MCF 10A (cell line): ENCODE results near the gene TNFRSF1B. TPM values are rescaled to one million over a fixed set of nuclear protein-coding genes. Genes with fewer than 3 reads are reported as not detected.

Source experiments
- BruUV-seq: library from RNA; stranded (reverse); fragments of 400-500 nt; replicated peaks from 2 replicates; lab custom pipeline; 2021; lab: Mats Ljungman, UMichigan
- CTCF ChIA-PET: fragments of 300-600 bp; sonication (Branson Sonifier 250); formaldehyde crosslinking; extraction: SDS; loops from one replicate; lab custom pipeline; 2021; ENCODE audit warnings: antibody characterized with exemption, inconsistent platforms; lab: Yijun Ruan, JAX
- POLR2A ChIA-PET: fragments of 300-600, 350-650 bp; sonication (Branson Sonifier 250); formaldehyde crosslinking; extraction: SDS; loops from one replicate; lab custom pipeline; 2020; ENCODE audit warnings: antibody characterized with exemption, inconsistent platforms; lab: Yijun Ruan, JAX
- DNase-seq: peaks from one replicate; pipeline ENCODE4 v3.0.0-alpha.2; 2018; ENCODE audit not compliant: unreplicated experiment
- H3K27ac Mint-ChIP-seq: one replicate; pipeline ENCODE4 v1.8.0; 2022; ENCODE audit warnings: mild to moderate bottlenecking, low read depth, mixed read lengths; ENCODE audit not compliant: unreplicated experiment
- H3K27me3 Mint-ChIP-seq: one replicate; pipeline ENCODE4 v1.8.0; 2022; ENCODE audit warnings: mixed read lengths; ENCODE audit not compliant: insufficient read depth, unreplicated experiment
- H3K36me3 Mint-ChIP-seq: one replicate; pipeline ENCODE4 v1.8.0; 2022; ENCODE audit warnings: mild to moderate bottlenecking, moderate library complexity, mixed read lengths; ENCODE audit not compliant: insufficient read depth, unreplicated experiment
- H3K4me1 Mint-ChIP-seq: one replicate; pipeline ENCODE4 v1.8.0; 2022; ENCODE audit warnings: mixed read lengths; ENCODE audit not compliant: insufficient read depth, unreplicated experiment
- H3K4me3 Mint-ChIP-seq: one replicate; pipeline ENCODE4 v1.8.0; 2022; ENCODE audit warnings: mild to moderate bottlenecking, moderate library complexity, mixed read lengths; ENCODE audit not compliant: unreplicated experiment
- H3K9me3 Mint-ChIP-seq: one replicate; pipeline ENCODE4 v1.8.0; 2022; ENCODE audit warnings: mixed read lengths; ENCODE audit not compliant: unreplicated experiment
- intact Hi-C: fragments of 100-400 bp; cut with micrococcal nuclease; formaldehyde crosslinking; loops from 2 replicates; pipeline ENCODE4 v1.14.1; 2022
- total RNA-seq: library from RNA; stranded (reverse); gene quantifications from 2 replicates; pipeline ENCODE4 v1.2.3, GENCODE V29; 2022
- TF ChIP-seq, protein P1 (sequence below): fragments of 200-600 bp; IDR thresholded peaks from one replicate; pipeline ENCODE4 v1.8.0; 2022; ENCODE audit warnings: antibody characterized with exemption, mild to moderate bottlenecking; ENCODE audit not compliant: unreplicated experiment

The TNFRSF1B gene
- total RNA-seq, 1 experiment from 2014 or later: not detected

DNA sequence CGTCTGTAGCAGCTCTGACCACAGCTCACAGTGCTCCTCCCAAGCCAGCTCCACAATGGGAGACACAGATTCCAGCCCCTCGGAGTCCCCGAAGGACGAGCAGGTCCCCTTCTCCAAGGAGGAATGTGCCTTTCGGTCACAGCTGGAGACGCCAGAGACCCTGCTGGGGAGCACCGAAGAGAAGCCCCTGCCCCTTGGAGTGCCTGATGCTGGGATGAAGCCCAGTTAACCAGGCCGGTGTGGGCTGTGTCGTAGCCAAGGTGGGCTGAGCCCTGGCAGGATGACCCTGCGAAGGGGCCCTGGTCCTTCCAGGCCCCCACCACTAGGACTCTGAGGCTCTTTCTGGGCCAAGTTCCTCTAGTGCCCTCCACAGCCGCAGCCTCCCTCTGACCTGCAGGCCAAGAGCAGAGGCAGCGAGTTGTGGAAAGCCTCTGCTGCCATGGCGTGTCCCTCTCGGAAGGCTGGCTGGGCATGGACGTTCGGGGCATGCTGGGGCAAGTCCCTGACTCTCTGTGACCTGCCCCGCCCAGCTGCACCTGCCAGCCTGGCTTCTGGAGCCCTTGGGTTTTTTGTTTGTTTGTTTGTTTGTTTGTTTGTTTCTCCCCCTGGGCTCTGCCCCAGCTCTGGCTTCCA is 40.1 kb downstream of the TNFRSF1B start:
- peak; percentile 39 for DNase-seq
- H3K4me3 Mint-ChIP-seq: no peak overlapping the region
- peaks cover 2% of the 10 kb centered on the region for H3K27me3 Mint-ChIP-seq
- POLR2A ChIA-PET: interaction anchor here (1.2 to 1.8 kb wide), 2 partner anchors 82 to 296 kb away, joined by 5 to 8 read pairs; no protein-coding TSS in a partner anchor
- TF ChIP-seq, protein P1, sequence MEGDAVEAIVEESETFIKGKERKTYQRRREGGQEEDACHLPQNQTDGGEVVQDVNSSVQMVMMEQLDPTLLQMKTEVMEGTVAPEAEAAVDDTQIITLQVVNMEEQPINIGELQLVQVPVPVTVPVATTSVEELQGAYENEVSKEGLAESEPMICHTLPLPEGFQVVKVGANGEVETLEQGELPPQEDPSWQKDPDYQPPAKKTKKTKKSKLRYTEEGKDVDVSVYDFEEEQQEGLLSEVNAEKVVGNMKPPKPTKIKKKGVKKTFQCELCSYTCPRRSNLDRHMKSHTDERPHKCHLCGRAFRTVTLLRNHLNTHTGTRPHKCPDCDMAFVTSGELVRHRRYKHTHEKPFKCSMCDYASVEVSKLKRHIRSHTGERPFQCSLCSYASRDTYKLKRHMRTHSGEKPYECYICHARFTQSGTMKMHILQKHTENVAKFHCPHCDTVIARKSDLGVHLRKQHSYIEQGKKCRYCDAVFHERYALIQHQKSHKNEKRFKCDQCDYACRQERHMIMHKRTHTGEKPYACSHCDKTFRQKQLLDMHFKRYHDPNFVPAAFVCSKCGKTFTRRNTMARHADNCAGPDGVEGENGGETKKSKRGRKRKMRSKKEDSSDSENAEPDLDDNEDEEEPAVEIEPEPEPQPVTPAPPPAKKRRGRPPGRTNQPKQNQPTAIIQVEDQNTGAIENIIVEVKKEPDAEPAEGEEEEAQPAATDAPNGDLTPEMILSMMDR: no peak
- H3K27ac Mint-ChIP-seq: no peak overlapping the region
- no peaks in the 10 kb centered on the region for H3K9me3 Mint-ChIP-seq
- CTCF ChIA-PET: interaction anchor here (0.6 to 11.5 kb wide), 6 partner anchors 14 to 84 kb away, joined by 3 to 316 read pairs (median 3); no protein-coding TSS in a partner anchor
- H3K36me3 Mint-ChIP-seq: no peaks in the 10 kb centered on the region
- no TSS peak for BruUV-seq
- H3K4me1 Mint-ChIP-seq: no peaks in the 10 kb centered on the region
- intact Hi-C loops: loop anchor here (5.0 kb wide), 1 partner anchor 300 kb away; no protein-coding TSS in a partner anchor

DNA sequence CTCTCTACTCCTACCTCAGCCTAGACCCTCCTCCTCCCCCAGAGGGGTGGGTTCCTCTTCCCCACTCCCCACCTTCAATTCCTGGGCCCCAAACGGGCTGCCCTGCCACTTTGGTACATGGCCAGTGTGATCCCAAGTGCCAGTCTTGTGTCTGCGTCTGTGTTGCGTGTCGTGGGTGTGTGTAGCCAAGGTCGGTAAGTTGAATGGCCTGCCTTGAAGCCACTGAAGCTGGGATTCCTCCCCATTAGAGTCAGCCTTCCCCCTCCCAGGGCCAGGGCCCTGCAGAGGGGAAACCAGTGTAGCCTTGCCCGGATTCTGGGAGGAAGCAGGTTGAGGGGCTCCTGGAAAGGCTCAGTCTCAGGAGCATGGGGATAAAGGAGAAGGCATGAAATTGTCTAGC is 41.5 kb downstream of the TNFRSF1B start:
- no TSS peak for BruUV-seq
- Mint-ChIP-seq H3K4me1 (no peaks in the 10 kb centered on the region), H3K27me3 (peaks cover 16% of the 10 kb centered on the region), H3K27ac (peak overlapping the region; percentile 57), H3K4me3 (no peak overlapping the region), H3K9me3 (no peaks in the 10 kb centered on the region), H3K36me3 (no peaks in the 10 kb centered on the region)
- intact Hi-C loops: loop anchor here (5.0 kb wide), 1 partner anchor 301 kb away; no protein-coding TSS in a partner anchor
- ChIA-PET POLR2A (interaction anchor here (0.9 kb wide), 1 partner anchor 73 kb away, joined by 3 read pairs; no protein-coding TSS in a partner anchor), CTCF (interaction anchor here (0.6 to 11.5 kb wide), 24 partner anchors 10 to 1635 kb away, joined by 3 to 316 read pairs (median 4); no protein-coding TSS in a partner anchor)
- TF ChIP-seq, protein P1: no peak
- no peak for DNase-seq

DNA sequence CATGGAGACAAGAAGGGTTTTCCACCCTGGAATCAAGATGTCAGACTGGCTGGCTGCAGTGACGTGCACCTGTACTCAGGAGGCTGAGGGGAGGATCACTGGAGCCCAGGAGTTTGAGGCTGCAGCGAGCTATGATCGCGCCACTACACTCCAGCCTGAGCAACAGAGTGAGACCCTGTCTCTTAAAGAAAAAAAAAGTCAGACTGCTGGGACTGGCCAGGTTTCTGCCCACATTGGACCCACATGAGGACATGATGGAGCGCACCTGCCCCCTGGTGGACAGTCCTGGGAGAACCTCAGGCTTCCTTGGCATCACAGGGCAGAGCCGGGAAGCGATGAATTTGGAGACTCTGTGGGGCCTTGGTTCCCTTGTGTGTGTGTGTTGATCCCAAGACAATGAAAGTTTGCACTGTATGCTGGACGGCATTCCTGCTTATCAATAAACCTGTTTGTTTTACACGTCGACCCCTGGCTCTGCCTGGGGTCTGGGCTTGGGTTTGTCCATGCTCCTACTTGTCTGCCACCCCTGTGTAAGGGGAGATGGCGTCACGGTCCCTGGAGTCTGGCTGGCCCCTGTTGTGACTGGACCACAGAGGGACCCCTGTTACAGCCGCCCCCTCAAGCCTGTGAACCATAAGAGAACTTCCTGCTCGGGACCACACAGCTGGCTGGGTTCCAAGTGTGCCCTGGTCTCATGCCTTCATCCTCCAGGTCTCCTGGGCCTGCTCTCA is 42.1 kb downstream of the TNFRSF1B start:
- Mint-ChIP-seq H3K27me3 (peaks cover 22% of the 10 kb centered on the region), H3K4me3 (no peak overlapping the region), H3K9me3 (no peaks in the 10 kb centered on the region), H3K36me3 (no peaks in the 10 kb centered on the region), H3K27ac (no peak overlapping the region), H3K4me1 (no peaks in the 10 kb centered on the region)
- intact Hi-C loops: loop anchor here (1.0 to 5.0 kb wide), 2 partner anchors 85 to 302 kb away; no protein-coding TSS in a partner anchor
- TF ChIP-seq, protein P1: peak; percentile 91
- POLR2A ChIA-PET: interaction anchor here (0.9 kb wide), 1 partner anchor 73 kb away, joined by 3 read pairs; no protein-coding TSS in a partner anchor
- CTCF ChIA-PET: interaction anchor here (0.5 to 11.5 kb wide), 26 partner anchors 10 to 1634 kb away, joined by 3 to 316 read pairs (median 4); no protein-coding TSS in a partner anchor
- BruUV-seq: no TSS peak
- peak; percentile 86 for DNase-seq
